ENCODE measurements around the gene LRP1. TPM values are rescaled to one million over a fixed set of nuclear protein-coding genes. Genes with fewer than 3 reads are reported as not detected.

Gene LRP1
- total RNA-seq, 1 donor from 2014 or later: 138 TPM

- TF ChIP-seq, protein P1, sequence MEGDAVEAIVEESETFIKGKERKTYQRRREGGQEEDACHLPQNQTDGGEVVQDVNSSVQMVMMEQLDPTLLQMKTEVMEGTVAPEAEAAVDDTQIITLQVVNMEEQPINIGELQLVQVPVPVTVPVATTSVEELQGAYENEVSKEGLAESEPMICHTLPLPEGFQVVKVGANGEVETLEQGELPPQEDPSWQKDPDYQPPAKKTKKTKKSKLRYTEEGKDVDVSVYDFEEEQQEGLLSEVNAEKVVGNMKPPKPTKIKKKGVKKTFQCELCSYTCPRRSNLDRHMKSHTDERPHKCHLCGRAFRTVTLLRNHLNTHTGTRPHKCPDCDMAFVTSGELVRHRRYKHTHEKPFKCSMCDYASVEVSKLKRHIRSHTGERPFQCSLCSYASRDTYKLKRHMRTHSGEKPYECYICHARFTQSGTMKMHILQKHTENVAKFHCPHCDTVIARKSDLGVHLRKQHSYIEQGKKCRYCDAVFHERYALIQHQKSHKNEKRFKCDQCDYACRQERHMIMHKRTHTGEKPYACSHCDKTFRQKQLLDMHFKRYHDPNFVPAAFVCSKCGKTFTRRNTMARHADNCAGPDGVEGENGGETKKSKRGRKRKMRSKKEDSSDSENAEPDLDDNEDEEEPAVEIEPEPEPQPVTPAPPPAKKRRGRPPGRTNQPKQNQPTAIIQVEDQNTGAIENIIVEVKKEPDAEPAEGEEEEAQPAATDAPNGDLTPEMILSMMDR (conservative IDR thresholded peaks at IDR 0.05): no peak
- H3K27ac Mint-ChIP-seq: no peak overlapping the region
- H3K4me3 Mint-ChIP-seq: no peak overlapping the region
- H3K36me3 Mint-ChIP-seq: no peaks in the 10 kb centered on the region
- H3K4me1 Mint-ChIP-seq (ENCODE audit: unreplicated experiment): peaks cover 7% of the 10 kb centered on the region
- DNase-seq (ENCODE audit: extremely low spot score, unreplicated experiment): no peak
- H3K9me3 Mint-ChIP-seq: no peaks in the 10 kb centered on the region
- peaks cover 5% of the 10 kb centered on the region for H3K27me3 Mint-ChIP-seq
These were observed 80.5 kb downstream of the LRP1 start for GRCh38 chr12:57208631-57209282.

GRCh38 chr12:57209916-57210315, 81.6 kb downstream of the LRP1 start:
- no peak for DNase-seq (ENCODE audit: extremely low spot score, unreplicated experiment)
- peaks cover 16% of the 10 kb centered on the region for H3K27me3 Mint-ChIP-seq
- H3K27ac Mint-ChIP-seq: no peak overlapping the region
- H3K4me1 Mint-ChIP-seq (ENCODE audit: unreplicated experiment): peaks cover 18% of the 10 kb centered on the region
- no peaks in the 10 kb centered on the region for H3K36me3 Mint-ChIP-seq
- H3K4me3 Mint-ChIP-seq: no peak overlapping the region
- TF ChIP-seq, protein P1 (conservative IDR thresholded peaks at IDR 0.05): no peak
- no peaks in the 10 kb centered on the region for H3K9me3 Mint-ChIP-seq

DNA sequence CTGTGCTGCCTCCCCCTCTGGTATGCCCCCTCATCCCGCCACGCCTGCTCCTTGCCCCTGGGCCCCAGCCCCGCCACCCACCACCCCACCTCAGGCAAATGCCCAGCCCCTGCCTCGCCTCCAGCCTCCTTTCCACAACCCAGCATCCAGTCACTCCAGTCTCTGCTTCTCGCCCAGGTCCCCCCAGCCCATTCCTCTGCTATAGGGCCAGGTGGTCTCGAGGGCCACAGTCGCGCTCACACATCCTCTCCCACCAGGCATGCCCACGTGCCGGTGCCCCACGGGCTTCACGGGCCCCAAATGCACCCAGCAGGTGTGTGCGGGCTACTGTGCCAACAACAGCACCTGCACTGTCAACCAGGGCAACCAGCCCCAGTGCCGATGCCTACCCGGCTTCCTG, 82.2 kb downstream of the LRP1 start:
- TF ChIP-seq, protein P1 (conservative IDR thresholded peaks at IDR 0.05): no peak
- H3K27me3 Mint-ChIP-seq: peaks cover 22% of the 10 kb centered on the region
- H3K4me1 Mint-ChIP-seq (ENCODE audit: unreplicated experiment): peaks cover 22% of the 10 kb centered on the region
- no peak overlapping the region for H3K27ac Mint-ChIP-seq
- no peak for DNase-seq (ENCODE audit: extremely low spot score, unreplicated experiment)
- H3K36me3 Mint-ChIP-seq: no peaks in the 10 kb centered on the region
- H3K4me3 Mint-ChIP-seq: no peak overlapping the region
- no peaks in the 10 kb centered on the region for H3K9me3 Mint-ChIP-seq

DNA sequence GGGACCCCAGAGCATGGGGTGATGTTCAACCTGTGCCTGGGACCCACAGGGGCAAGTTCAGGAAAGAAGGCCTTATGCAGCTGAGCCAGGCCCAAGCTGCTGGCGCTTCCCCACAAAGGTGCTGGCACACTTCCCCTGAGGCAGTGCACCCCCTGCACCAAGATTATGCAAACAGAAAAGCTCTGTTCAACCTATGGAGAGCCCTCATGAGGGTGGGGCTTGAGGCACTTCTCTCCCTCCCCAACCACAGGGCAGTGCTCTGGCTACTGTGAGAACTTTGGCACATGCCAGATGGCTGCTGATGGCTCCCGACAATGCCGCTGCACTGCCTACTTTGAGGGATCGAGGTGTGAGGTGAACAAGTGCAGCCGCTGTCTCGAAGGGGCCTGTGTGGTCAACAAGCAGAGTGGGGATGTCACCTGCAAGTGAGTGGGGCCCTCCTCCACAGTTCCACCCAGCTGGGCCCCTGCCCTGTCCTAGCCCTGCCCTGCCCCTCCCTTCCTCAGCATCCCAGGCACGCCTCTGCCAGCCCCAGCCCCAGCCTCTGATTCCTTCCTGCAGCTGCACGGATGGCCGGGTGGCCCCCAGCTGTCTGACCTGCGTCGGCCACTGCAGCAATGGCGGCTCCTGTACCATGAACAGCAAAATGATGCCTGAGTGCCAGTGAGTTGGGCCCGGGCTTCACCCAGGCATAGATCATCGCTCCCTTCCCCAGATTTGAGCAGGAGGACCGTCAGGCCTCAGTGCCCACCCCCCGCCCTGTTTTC, 82.8 kb downstream of the LRP1 start:
- TF ChIP-seq, protein P1 (conservative IDR thresholded peaks at IDR 0.05): no peak
- no peaks in the 10 kb centered on the region for H3K9me3 Mint-ChIP-seq
- no peak for DNase-seq (ENCODE audit: extremely low spot score, unreplicated experiment)
- peaks cover 27% of the 10 kb centered on the region for H3K4me1 Mint-ChIP-seq (ENCODE audit: unreplicated experiment)
- no peaks in the 10 kb centered on the region for H3K36me3 Mint-ChIP-seq
- peaks cover 28% of the 10 kb centered on the region for H3K27me3 Mint-ChIP-seq
- no peak overlapping the region for H3K4me3 Mint-ChIP-seq
- H3K27ac Mint-ChIP-seq: no peak overlapping the region

DNA sequence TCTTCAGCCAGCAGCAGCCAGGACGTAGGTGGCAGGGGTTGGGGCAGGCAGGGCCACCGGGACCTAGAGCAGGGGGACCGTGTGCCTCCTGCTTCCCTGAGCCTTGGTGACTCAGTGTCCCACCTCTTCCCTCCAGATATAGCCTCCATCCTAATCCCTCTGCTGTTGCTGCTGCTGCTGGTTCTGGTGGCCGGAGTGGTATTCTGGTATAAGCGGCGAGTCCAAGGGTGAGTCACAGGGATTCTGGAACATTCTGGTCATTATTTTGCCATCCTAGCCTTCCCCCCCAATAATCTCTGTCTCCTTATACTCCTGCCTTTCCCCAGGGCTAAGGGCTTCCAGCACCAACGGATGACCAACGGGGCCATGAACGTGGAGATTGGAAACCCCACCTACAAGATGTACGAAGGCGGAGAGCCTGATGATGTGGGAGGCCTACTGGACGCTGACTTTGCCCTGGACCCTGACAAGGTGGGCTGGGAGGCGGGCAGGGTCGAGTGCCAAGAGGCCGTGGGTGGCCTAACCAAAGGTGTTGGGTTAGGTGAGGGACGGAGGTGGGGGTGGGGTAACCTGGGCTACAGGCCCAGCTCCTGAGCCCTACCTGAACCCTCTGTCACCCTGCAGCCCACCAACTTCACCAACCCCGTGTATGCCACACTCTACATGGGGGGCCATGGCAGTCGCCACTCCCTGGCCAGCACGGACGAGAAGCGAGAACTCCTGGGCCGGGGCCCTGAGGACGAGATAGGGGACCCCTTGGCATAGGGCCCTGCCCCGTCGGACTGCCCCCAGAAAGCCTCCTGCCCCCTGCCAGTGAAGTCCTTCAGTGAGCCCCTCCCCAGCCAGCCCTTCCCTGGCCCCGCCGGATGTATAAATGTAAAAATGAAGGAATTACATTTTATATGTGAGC, 83.8 kb downstream of the LRP1 start:
- DNase-seq (ENCODE audit: extremely low spot score, unreplicated experiment): no peak
- H3K36me3 Mint-ChIP-seq: no peaks in the 10 kb centered on the region
- no peaks in the 10 kb centered on the region for H3K9me3 Mint-ChIP-seq
- H3K4me1 Mint-ChIP-seq (ENCODE audit: unreplicated experiment): peaks cover 27% of the 10 kb centered on the region
- H3K27me3 Mint-ChIP-seq: peaks cover 28% of the 10 kb centered on the region
- H3K27ac Mint-ChIP-seq: no peak overlapping the region
- TF ChIP-seq, protein P1 (conservative IDR thresholded peaks at IDR 0.05): no peak
- no peak overlapping the region for H3K4me3 Mint-ChIP-seq
